Kidney (tissue), 14 donors: ENCODE results near the gene KCNJ5. TPM values are rescaled to one million over a fixed set of nuclear protein-coding genes. Genes with fewer than 3 reads are reported as not detected.

Experiments used
- DNase-seq, 5 donors: peaks; one replicate each; pipeline ENCODE4 v3.0.0-alpha.2; 2013 to 2020
- FAIRE-seq: peaks from 2 replicates; lab custom pipeline; 2012; peaks lifted over from hg19 to GRCh38; lab: Jason Lieb, UNC
- H3K27ac ChIP-seq, 2 donors: one replicate each; pipeline ENCODE4 v1.7.0; 2013; ENCODE audit warnings: low read depth in 2 of 2, low read length in 2 of 2, inconsistent platforms in 1 of 2
- H3K27me3 ChIP-seq: one replicate; pipeline ENCODE4 v1.7.1; 2013; ENCODE audit warnings: low read length, inconsistent platforms; ENCODE audit not compliant: control insufficient read depth, insufficient read depth
- H3K36me3 ChIP-seq, 3 donors: one replicate each; pipeline versions ENCODE4 v1.7.0 to v1.7.1; 2013; ENCODE audit warnings: low read length in 3 of 3, control low read depth in 1 of 3, inconsistent platforms in 1 of 3; ENCODE audit not compliant: insufficient read depth in 3 of 3, control insufficient read depth in 2 of 3
- H3K4me1 ChIP-seq, 3 donors: one replicate each; pipeline versions ENCODE4 v1.7.0 to v1.7.1; 2013; ENCODE audit warnings: low read length in 3 of 3, inconsistent platforms in 1 of 3, low read depth in 1 of 3; ENCODE audit not compliant: control insufficient read depth in 2 of 3, insufficient read depth in 2 of 3
- H3K4me3 ChIP-seq, 3 donors: one replicate each; pipeline versions ENCODE4 v1.7.0 to v1.8.1; 2013; ENCODE audit warnings: low read length in 3 of 3, control low read depth in 1 of 3, inconsistent platforms in 1 of 3
- H3K9ac ChIP-seq, 3 donors: one replicate each; pipeline versions ENCODE4 v1.7.0 to v1.7.1; 2013; ENCODE audit warnings: low read length in 3 of 3, control low read depth in 1 of 3, inconsistent platforms in 1 of 3
- H3K9me3 ChIP-seq, 3 donors: one replicate each; pipeline versions ENCODE4 v1.7.0 to v1.7.1; 2013; ENCODE audit warnings: low read length in 3 of 3, control low read depth in 1 of 3, inconsistent platforms in 1 of 3; ENCODE audit not compliant: control insufficient read depth in 2 of 3, insufficient read depth in 1 of 3
- CTCF ChIP-seq: IDR thresholded peaks from 3 replicates; pipeline ENCODE4 v1.5.1; 2012; ENCODE audit warnings: mild to moderate bottlenecking, moderate library complexity, borderline replicate concordance; ENCODE audit not compliant: insufficient read depth; ENCODE audit errors: extremely low read depth
- intact Hi-C: fragments of 100-400 bp; cut with DNase I; formaldehyde crosslinking; loops from one replicate; pipeline ENCODE4 v1.11.1; 2022
- polyA plus RNA-seq: library from polyadenylated mRNA; stranded (reverse); fragments of 350-450 nt; fragmentation: Illumina TruSeq; extraction: RNeasy Lipid Tissue Mini Kit (QIAGEN cat#74804); gene quantifications from one replicate; pipeline ENCODE4 v1.2.3, GENCODE V29; 2014; ENCODE audit warnings: low read depth, low replicate concordance; ENCODE audit not compliant: insufficient read depth
- total RNA-seq: library from RNA; stranded (reverse); fragmentation: NEBNext Ultra II Directional; extraction: Animal tissue kit (Norgen Biotek cat#: 25700); gene quantifications from one replicate; pipeline ENCODE4 v1.2.1, GENCODE V29; 2021
- donor health status: control.
- donor health status: control.
- donor health status: control.
- donor health status: control.
- donor health status: control.
- donor health status: DM: yes; HTN: yes; CAD: no.
- donor health status: Normal renal cell carcinoma (clear cell type).

KCNJ5 gene
- total and polyA plus RNA-seq, 2 donors from 2014 or later = 5.7 to 6.5 TPM

- FAIRE-seq = no peak
- no peaks in the 10 kb centered on the region for H3K27me3 ChIP-seq
- no peak for DNase-seq
- TF ChIP-seq CTCF = no peak
- peak overlapping the region in 1 of 3 donors; percentile 3 for H3K9ac ChIP-seq
- H3K9me3 ChIP-seq = no peaks in the 10 kb centered on the region
- intact Hi-C loops = no loop called here
- H3K4me1 ChIP-seq = peaks cover 0 to 6% (median 2%) of the 10 kb centered on the region in 3 donors
- H3K27ac ChIP-seq = peak overlapping the region; percentile 35 to 79
- no peaks in the 10 kb centered on the region for H3K36me3 ChIP-seq
- H3K4me3 ChIP-seq = peak overlapping the region in 2 of 3 donors; percentile 11 to 76
Measured at GRCh38 chr11:128862406-128862805, 28.8 kb upstream of the KCNJ5 start.

- no peaks in the 10 kb centered on the region for H3K36me3 ChIP-seq
Measured at GRCh38 chr11:128862908-128863660, 28.1 kb upstream of the KCNJ5 start.

GRCh38 chr11:128865490-128865889, 25.7 kb upstream of the KCNJ5 start:
- peaks cover 0 to 6% (median 0%) of the 10 kb centered on the region in 3 donors for H3K4me1 ChIP-seq
- intact Hi-C loops = no loop called here
- H3K9me3 ChIP-seq = no peaks in the 10 kb centered on the region
- peak overlapping the region; percentile 8 to 77 (median 76) for H3K4me3 ChIP-seq
- H3K9ac ChIP-seq = peak overlapping the region in 1 of 3 donors; percentile 77
- no peaks in the 10 kb centered on the region for H3K36me3 ChIP-seq
- FAIRE-seq (no peak), DNase-seq (no peak)
- no peak for TF ChIP-seq CTCF
- H3K27me3 ChIP-seq = no peaks in the 10 kb centered on the region
- H3K27ac ChIP-seq = peak overlapping the region; percentile 91 to 97

More at GRCh38 chr11:128862908-128863660, 28.1 kb upstream of the KCNJ5 start:
- H3K27me3 ChIP-seq = no peaks in the 10 kb centered on the region
- peak overlapping the region in 1 of 3 donors; percentile 77 for H3K9ac ChIP-seq
- DNase-seq (peak in 2 of 5 donors; percentile 65 to 69), FAIRE-seq (no peak)
- H3K27ac ChIP-seq = peak overlapping the region; percentile 79 to 91
- H3K4me1 ChIP-seq = peaks cover 0 to 6% (median 2%) of the 10 kb centered on the region in 3 donors
- H3K4me3 ChIP-seq = peak overlapping the region in 2 of 3 donors; percentile 4 to 76
- no peaks in the 10 kb centered on the region for H3K9me3 ChIP-seq
- intact Hi-C loops = no loop called here
- no peak for TF ChIP-seq CTCF
